GM21390 (cell line): ENCODE measurements around the gene TAF3.

Source experiments
- ATAC-seq: cut with Tn5 transposase; IDR thresholded peaks from one replicate; pipeline ENCODE4 v1.9.1; 2021; ENCODE audit not compliant: unreplicated experiment

Gene TAF3

DNA sequence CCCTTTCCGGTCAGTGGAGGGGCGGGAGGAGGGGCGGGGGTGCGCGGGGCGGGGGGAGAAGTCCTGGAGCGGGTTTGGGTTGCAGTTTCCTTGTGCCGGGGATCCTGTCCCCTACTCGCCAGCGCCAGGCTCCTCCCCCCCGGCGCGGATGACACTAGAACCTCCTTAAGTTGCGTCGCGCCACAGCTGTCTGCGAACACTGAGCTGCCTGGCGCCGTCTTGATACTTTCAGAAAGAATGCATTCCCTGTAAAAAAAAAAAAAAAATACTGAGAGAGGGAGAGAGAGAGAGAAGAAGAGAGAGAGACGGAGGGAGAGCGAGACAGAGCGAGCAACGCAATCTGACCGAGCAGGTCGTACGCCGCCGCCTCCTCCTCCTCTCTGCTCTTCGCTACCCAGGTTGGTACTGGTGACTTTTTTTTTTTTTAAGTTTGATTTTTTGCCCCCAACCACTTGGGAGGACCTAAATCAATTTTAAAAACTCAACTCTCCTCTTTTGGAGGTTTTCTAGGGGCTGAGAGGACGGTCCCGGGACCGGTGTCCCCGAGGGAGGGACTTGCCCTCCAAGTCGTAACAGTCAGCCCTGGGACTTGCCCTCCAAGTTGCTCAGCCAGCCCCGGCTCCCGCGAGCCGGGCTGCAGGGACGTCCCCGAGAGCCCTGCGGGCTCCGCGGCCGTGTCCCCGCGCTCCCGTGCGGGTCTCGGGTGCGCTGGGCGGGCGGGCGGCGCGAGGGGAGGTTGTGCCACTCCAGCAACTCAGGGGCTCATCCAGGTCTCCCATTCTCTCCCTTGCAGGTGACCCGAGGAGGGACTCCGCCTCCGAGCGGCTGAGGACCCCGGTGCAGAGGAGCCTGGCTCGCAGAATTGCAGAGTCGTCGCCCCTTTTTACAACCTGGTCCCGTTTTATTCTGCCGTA, 236.4 kb downstream of the TAF3 start, which contains the start of gene GATA3:
TSS of gene GATA3 (plus strand) at position 195 of the 914 bp plus-strand sequence. CDS start 968 bp downstream, outside the sequence.
- peak; percentile 33 for ATAC-seq

GRCh38 chr10:8055420-8056349, 237.4 kb downstream of the TAF3 start:
- ATAC-seq = no peak

GRCh38 chr10:8056378-8056777, 238.1 kb downstream of the TAF3 start:
- ATAC-seq = no peak

DNA sequence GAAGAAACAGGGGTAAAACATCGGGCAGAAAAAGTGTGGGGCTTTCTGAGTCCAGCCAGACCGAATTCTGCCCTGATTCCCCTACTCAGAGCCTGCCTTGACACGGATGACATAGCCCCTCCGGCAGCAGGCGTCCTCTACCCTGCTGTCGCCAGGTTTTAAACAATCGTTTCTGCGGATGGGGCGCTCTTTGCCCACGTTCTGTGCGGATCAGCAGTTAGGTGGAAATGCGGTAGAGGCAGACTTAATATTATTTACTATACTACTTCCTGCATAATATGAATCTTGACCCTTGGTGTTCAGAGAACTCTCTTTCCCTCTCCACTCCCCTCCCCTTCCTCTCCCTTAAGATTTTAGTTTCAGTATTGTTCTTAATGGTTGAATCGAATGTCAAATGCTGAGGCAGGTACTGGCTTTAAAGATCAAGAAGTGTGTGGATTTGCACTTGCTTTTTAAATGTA, 238.6 kb downstream of the TAF3 start:
- peak; percentile 28 for ATAC-seq

DNA sequence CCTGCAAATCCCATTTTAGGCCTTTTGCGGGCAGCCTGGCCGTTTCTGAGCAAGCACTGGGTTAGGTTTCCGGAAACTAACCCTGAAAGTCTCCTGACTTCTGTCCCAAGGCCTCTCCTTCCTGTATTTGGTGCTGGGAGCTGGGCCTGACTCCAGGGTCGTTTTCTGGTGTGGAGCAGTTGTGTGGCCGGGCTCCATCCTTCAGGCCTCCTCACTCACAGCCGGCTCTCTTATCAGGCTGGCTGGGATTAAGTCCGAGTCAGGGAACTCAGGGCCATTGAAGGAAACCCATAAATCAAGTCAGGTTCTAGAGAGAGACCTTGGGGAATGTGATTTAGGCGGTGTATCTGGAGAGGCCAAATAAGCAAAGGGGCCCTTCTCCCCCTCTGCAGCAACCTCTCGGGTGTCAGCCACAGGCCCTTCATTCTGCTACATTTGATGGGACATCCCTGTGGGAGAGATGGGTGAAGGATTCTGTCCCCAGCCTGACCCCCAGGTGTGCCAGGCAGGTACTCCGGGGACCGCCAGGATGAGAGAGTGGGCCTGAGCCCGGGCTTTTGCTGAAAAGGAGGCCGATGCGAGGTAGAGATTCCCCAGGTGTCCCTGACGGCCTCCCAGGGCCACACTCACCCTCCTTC, 239.4 kb downstream of the TAF3 start:
- no peak for ATAC-seq

DNA sequence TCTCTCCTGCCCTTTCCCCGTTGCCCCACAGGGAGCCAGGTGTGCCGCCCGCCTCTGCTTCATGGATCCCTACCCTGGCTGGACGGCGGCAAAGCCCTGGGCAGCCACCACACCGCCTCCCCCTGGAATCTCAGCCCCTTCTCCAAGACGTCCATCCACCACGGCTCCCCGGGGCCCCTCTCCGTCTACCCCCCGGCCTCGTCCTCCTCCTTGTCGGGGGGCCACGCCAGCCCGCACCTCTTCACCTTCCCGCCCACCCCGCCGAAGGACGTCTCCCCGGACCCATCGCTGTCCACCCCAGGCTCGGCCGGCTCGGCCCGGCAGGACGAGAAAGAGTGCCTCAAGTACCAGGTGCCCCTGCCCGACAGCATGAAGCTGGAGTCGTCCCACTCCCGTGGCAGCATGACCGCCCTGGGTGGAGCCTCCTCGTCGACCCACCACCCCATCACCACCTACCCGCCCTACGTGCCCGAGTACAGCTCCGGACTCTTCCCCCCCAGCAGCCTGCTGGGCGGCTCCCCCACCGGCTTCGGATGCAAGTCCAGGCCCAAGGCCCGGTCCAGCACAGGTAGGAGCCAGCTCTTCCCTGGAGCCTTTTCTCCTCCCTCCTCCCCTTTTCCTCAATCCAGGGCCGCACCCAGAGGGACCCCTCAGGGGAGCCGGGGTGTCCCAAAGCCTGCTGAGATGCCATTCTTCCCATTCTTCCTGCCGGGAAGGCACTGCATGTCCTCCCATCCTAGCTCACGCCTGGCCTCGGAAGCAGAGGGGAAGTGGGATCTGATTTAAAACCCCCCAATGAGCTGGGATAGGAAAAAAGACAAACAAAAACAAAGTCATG, 240.2 kb downstream of the TAF3 start:
- no peak for ATAC-seq

DNA sequence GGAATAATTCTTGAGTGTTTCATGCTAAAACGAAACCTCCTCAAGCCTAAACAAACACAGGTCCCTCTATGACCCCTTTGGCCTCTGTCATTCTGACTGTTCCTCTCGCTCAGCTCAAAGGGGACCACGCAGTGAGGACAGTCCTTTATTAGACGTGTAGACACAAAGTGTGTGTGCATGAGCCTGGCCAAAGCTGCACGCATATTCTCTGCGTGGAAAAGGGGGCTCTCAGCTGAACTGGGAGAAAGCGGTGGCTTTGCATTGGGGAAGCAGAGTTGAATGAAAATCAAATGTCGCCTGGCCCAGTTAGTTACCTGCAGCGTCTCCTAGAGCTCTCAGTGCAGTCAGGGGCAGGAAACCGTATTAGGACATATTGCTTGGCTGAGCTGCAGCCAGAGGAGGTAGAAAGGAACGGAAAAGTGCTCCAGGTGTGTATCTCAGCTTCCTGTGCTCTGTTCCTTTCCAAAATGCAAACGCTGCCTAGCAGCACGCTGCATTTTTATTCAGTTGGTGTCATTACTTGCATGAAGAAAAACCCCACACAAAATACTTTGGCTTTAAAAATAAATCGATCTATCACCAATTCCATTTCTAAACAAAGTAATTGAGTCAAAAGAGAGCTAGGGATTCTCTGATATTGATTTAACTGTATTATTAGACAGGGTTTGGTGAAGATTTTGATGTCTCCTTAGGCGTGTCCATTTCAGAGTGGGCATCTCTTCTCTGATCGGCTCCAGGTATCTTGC, 241.1 kb downstream of the TAF3 start:
- no peak for ATAC-seq

DNA sequence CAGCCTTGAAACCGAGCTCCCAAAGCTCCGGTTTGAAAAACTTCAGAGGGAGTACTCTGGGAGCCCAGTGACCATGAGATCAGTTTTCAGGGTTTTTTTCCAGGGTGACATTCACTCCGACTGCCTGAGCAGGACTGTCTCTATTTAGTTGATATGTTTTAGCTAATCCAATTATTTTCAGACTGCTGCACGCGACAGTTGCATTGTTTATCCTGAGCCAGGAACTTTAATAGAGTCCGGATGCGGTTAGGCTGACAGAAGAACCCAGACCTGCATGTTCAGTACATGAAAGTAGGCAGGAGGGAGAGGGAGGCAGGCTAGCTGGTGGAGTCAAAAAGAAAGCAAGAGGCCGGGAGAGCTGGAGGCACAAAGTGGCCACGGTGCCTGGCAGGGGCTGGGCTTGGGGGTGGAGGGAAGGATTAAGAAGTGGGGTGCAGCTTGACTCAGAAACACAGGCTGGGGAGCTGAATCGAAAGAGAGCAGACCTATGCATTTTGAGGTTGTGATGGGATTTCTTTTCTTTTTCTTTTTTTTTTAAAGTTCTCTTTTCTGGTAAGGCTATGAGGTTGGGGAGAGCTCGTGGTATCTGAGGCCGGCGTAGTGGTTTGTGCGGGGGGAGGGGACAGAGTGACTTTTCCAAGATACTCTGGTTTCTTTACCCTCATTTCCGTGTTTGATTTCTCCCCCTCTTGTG, 241.9 kb downstream of the TAF3 start:
- ATAC-seq = peak; percentile 43

- no peak for ATAC-seq
These were observed 242.4 kb downstream of the TAF3 start for GRCh38 chr10:8060704-8061121.

- ATAC-seq = no peak
These were observed 243.2 kb downstream of the TAF3 start for GRCh38 chr10:8061274-8062211.

GRCh38 chr10:8063128-8063908, 245.0 kb downstream of the TAF3 start:
- no peak for ATAC-seq

DNA sequence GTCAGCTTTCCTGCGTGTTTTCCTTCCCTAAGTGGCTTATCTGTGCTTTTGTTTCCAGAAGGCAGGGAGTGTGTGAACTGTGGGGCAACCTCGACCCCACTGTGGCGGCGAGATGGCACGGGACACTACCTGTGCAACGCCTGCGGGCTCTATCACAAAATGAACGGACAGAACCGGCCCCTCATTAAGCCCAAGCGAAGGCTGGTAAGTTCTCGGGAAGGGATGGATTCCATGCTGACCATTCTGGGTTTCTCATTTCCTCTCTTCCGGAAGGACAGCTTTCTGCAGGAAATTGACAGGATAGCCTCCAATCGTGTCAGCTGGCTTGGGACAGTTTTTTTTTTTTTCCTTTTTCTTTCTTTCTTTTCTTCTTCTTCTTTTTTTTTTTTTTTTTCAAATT, 245.6 kb downstream of the TAF3 start:
- no peak for ATAC-seq

DNA sequence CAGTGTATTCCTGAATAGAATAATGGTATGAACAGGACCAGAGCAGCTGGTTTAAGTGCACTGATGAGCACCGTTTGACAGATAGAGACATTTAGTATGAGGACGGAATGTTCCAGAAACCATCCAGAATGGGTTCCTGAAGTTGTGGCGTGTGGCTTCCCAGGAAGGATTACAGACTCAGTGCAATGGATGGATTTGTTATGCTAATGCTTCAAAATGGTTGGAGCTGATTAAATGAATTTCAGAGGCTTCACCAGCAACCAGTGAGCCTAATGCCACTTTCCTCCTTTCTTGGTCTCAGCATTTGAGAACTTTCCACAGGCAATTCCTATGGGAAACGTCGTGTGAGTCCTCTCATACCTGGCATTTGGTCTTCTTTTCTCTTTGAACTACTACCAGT, 246.1 kb downstream of the TAF3 start:
- no peak for ATAC-seq

DNA sequence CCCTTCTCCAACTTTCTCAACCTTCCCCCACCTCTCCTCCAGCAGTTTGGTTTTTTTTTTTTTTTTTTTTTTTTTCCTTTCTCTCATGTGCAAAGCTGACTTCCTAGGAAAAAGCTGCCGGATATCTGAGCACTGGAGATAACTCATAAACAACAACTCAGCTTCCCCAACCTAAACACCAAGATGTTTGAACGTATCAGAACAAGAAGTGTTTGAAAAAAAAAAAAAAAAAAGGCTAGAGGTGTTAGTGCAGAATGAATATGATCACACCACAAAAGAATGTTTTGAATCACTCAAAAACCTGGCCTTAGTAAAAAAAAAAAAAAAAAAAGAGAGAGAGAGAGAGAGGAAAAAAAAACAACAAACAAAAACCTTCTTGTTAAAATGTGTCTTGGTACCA, 247.3 kb downstream of the TAF3 start:
- ATAC-seq = no peak

GRCh38 chr10:8066124-8066523, 247.8 kb downstream of the TAF3 start:
- ATAC-seq = no peak
